Measurements from ENCODE around the gene MCU. TPM values are rescaled to one million over a fixed set of nuclear protein-coding genes. Genes with fewer than 3 reads are reported as not detected.

The MCU gene
- total and polyA plus RNA-seq, 2 experiments from 2014 or later = 31.6 to 41.7 TPM

DNA sequence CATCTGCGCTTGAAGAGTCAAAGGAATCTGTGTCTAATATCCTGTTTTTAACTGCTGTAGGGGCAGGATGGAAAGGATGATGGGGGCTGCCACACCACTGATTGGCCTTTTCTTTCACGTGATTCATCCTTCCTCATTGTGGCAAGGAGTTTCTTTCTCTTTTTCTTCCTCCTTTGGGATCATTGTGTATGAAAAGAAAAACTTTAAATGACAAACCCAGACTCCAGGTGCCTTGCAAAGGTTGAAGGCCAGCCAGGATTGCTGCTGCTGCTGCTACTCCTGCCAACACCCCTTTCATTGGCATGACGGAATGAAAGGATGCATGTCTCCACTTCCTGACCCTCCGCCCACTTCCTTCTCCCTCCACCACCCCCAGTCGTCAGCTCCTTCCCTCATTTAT, 195.1 kb downstream of the MCU start:
- WGBS (ENCODE audit: low lambda C conversion rate, missing lambda C conversion rate) = 81% methylated on average over 5 of the region's 5 CpGs
- no peak overlapping the region for H2AFZ ChIP-seq

DNA sequence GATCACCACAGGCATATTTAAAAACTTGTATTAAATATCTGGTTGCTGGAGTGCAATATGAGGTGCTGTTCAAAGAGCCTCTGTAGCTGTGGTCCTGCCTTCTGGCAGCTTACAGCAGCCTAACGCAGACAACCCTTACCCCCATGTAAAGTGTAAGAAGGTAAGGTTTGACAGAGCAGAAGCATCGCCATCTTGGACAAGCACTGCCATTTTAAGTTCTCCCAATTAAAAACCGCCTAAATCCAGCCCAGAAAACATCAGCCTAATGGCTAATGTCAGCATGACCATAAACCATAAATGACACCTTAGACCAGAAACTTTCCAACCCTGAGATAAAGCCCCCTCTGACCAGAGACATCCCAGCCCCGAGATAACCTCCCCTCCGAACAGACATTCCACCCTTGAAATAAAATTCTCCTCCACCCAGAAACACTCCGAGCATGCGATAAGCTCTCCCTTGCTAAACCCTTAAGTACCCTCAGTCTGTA, 196.3 kb downstream of the MCU start:
- Histone ChIP-seq H3K9me3 (ENCODE audit: low read depth) (no peaks in the 10 kb centered on the region), H3K4me1 (ENCODE audit: insufficient read depth) (no peaks in the 10 kb centered on the region), H3K27ac (no peak overlapping the region), H4K20me1 (ENCODE audit: insufficient read depth, poor library complexity, severe bottlenecking) (no peaks in the 10 kb centered on the region), H3K9me2 (replicated peaks; ENCODE audit: insufficient read depth) (no peaks in the 10 kb centered on the region), H3K27me3 (no peaks in the 10 kb centered on the region), H2AFZ (no peak overlapping the region), H3K36me3 (replicated peaks; ENCODE audit: insufficient read depth, low read depth) (no peaks in the 10 kb centered on the region), H3K4me2 (no peak overlapping the region), H3K79me2 (no peaks in the 10 kb centered on the region), H3K4me3 (no peak overlapping the region)
- WGBS (ENCODE audit: low lambda C conversion rate, missing lambda C conversion rate) = 61% methylated on average over 7 of the region's 7 CpGs
- DNase-seq (ENCODE audit: low spot score) = no peak
- TF ChIP-seq, protein P1, sequence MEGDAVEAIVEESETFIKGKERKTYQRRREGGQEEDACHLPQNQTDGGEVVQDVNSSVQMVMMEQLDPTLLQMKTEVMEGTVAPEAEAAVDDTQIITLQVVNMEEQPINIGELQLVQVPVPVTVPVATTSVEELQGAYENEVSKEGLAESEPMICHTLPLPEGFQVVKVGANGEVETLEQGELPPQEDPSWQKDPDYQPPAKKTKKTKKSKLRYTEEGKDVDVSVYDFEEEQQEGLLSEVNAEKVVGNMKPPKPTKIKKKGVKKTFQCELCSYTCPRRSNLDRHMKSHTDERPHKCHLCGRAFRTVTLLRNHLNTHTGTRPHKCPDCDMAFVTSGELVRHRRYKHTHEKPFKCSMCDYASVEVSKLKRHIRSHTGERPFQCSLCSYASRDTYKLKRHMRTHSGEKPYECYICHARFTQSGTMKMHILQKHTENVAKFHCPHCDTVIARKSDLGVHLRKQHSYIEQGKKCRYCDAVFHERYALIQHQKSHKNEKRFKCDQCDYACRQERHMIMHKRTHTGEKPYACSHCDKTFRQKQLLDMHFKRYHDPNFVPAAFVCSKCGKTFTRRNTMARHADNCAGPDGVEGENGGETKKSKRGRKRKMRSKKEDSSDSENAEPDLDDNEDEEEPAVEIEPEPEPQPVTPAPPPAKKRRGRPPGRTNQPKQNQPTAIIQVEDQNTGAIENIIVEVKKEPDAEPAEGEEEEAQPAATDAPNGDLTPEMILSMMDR (IDR thresholded peaks at IDR 0.05; ENCODE audit: poor library complexity) = no peak
- TF ChIP-seq EZH2phosphoT487 (IDR thresholded peaks at IDR 0.05; ENCODE audit: low read depth, severe bottlenecking, unreplicated experiment) (no peak), EZH2 (IDR thresholded peaks at IDR 0.05; ENCODE audit: borderline replicate concordance) (no peak)

More for the DNA sequence above, 195.1 kb downstream of the MCU start:
- no peaks in the 10 kb centered on the region for H3K27me3 ChIP-seq
- no peak overlapping the region for H3K4me3 ChIP-seq
- H3K9me2 ChIP-seq (replicated peaks; ENCODE audit: insufficient read depth) = no peaks in the 10 kb centered on the region
- no peaks in the 10 kb centered on the region for H4K20me1 ChIP-seq (ENCODE audit: insufficient read depth, poor library complexity, severe bottlenecking)
- no peaks in the 10 kb centered on the region for H3K79me2 ChIP-seq
- no peak overlapping the region for H3K4me2 ChIP-seq
- no peaks in the 10 kb centered on the region for H3K9me3 ChIP-seq (ENCODE audit: low read depth)
- TF ChIP-seq EZH2 (IDR thresholded peaks at IDR 0.05; ENCODE audit: borderline replicate concordance) = no peak
- no peak for TF ChIP-seq EZH2phosphoT487 (IDR thresholded peaks at IDR 0.05; ENCODE audit: low read depth, severe bottlenecking, unreplicated experiment)
- TF ChIP-seq, protein P1 (IDR thresholded peaks at IDR 0.05; ENCODE audit: poor library complexity) = no peak
- DNase-seq (ENCODE audit: low spot score) = no peak
- no peak overlapping the region for H3K27ac ChIP-seq
- no peaks in the 10 kb centered on the region for H3K4me1 ChIP-seq (ENCODE audit: insufficient read depth)
- no peaks in the 10 kb centered on the region for H3K36me3 ChIP-seq (replicated peaks; ENCODE audit: insufficient read depth, low read depth)

DNA sequence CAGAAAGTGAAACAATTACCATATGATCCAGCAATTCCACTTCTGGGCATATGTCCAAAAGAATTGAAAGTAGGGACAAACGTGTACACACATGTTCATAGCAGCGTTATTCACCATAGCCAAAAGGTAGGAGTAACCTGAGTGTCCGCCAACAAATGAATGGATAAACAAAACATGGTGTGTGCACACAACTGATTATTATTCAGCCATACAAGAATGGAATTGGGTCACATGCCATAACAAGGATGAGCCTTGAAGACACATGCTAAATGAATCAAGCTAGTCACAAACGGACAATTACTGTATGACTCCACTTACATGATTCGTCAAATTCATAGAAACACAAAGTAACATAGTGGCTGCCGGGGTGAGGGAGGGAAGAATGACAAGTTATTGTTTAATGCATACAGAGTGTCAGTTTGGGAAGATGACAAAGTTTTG, 197.5 kb downstream of the MCU start:
- Histone ChIP-seq H2AFZ (no peak overlapping the region), H4K20me1 (ENCODE audit: insufficient read depth, poor library complexity, severe bottlenecking) (no peaks in the 10 kb centered on the region), H3K4me2 (no peak overlapping the region), H3K9me2 (replicated peaks; ENCODE audit: insufficient read depth) (no peaks in the 10 kb centered on the region), H3K27me3 (no peaks in the 10 kb centered on the region), H3K27ac (no peak overlapping the region), H3K9me3 (ENCODE audit: low read depth) (no peaks in the 10 kb centered on the region), H3K36me3 (replicated peaks; ENCODE audit: insufficient read depth, low read depth) (no peaks in the 10 kb centered on the region), H3K4me1 (ENCODE audit: insufficient read depth) (no peaks in the 10 kb centered on the region), H3K79me2 (no peaks in the 10 kb centered on the region), H3K4me3 (no peak overlapping the region)
- DNase-seq (ENCODE audit: low spot score) = no peak
- TF ChIP-seq, protein P1 (IDR thresholded peaks at IDR 0.05; ENCODE audit: poor library complexity) = no peak
- TF ChIP-seq EZH2phosphoT487 (IDR thresholded peaks at IDR 0.05; ENCODE audit: low read depth, severe bottlenecking, unreplicated experiment) = no peak
- no peak for TF ChIP-seq EZH2 (IDR thresholded peaks at IDR 0.05; ENCODE audit: borderline replicate concordance)
- WGBS (ENCODE audit: low lambda C conversion rate, missing lambda C conversion rate) = 76% methylated on average over 6 of the region's 6 CpGs
